SU-DHL-6 (cell line): ENCODE measurements around the gene RTEL1.

Experiments used
- CTCF ChIP-seq: fragments of 200-600 bp; sonication (generic); IDR thresholded peaks from one replicate; pipeline ENCODE4 v1.5.1; 2017; ENCODE audit warnings: antibody characterized with exemption, mild to moderate bottlenecking, low read length, moderate library complexity; ENCODE audit not compliant: insufficient read depth, poor library complexity, severe bottlenecking
- EZH2phosphoT487 ChIP-seq: fragments of 200-600 bp; sonication (generic), shearing (Covaris generic); conservative IDR thresholded peaks from 2 replicates; pipeline ENCODE4 v1.6.1; 2018; ENCODE audit warnings: mild to moderate bottlenecking, antibody characterized with exemption, low read length, moderate library complexity, mixed read lengths

- TF ChIP-seq CTCF, result no peak
- no peak for TF ChIP-seq EZH2phosphoT487
Observed at GRCh38 chr20:63645218-63645617, 12.9 kb upstream of the RTEL1 start.
